Measurements from ENCODE around the gene SSH2. TPM values are rescaled to one million over a fixed set of nuclear protein-coding genes. Genes with fewer than 3 reads are reported as not detected.

SSH2 gene
- total RNA-seq, 1 experiment from 2014 or later: 14.6 TPM

- no peak overlapping the region for H2BK20ac ChIP-seq (ENCODE audit: low read depth, low read length, poor library complexity, severe bottlenecking)
- H3T11ph ChIP-seq (ENCODE audit: low read length): no peak overlapping the region
- no peak overlapping the region for H3K23ac ChIP-seq (ENCODE audit: insufficient read length, low read depth, low read length)
- no peak for TF ChIP-seq CTCF (conservative IDR thresholded peaks at IDR 0.05)
- no peak overlapping the region for H4K5ac ChIP-seq (ENCODE audit: insufficient read length, low read depth, low read length)
- Mint-ChIP-seq H3K4me1 (peaks cover 0 to 4% of the 10 kb centered on the region in 2 experiments; a peak in 1 of 4 replicates), H3K4me3 (no peak overlapping the region), H3K9me3 (peaks cover 7 to 9% of the 10 kb centered on the region in 2 experiments), H3K27ac (no peak overlapping the region), H3K36me3 (ENCODE audit: insufficient read depth in 1 of 3, low read depth in 3 of 3) (peaks cover 5 to 10% (median 6%) of the 10 kb centered on the region in 3 experiments; a peak in 6 of 7 replicates), H3K27me3 (ENCODE audit: low read depth) (no peaks in the 10 kb centered on the region)
- no peak overlapping the region for H3K56ac ChIP-seq (ENCODE audit: insufficient read length, low read depth, low read length)
- H3K27me3 ChIP-seq (ENCODE audit: insufficient read depth, low read length): no peaks in the 10 kb centered on the region
- no peak overlapping the region for H4K8ac ChIP-seq (replicated peaks; ENCODE audit: insufficient read length, low read depth, low read length)
- H4K91ac ChIP-seq (ENCODE audit: insufficient read length, low read depth, low read length): no peak overlapping the region
- no peak overlapping the region for H2AFZ ChIP-seq (ENCODE audit: low read length)
- no peak overlapping the region for H3K27ac ChIP-seq (ENCODE audit: insufficient read length, low read depth, low read length)
- WGBS (ENCODE audit: extremely low coverage, insufficient read length, low lambda C conversion rate): no CpG with 5 or more reads among the region's 1 CpG
- H3K18ac ChIP-seq (ENCODE audit: insufficient read length, low read depth, low read length): no peak overlapping the region
- no peak overlapping the region for H2BK5ac ChIP-seq (ENCODE audit: insufficient read length, low read length)
- no peaks in the 10 kb centered on the region for H4K20me1 ChIP-seq (ENCODE audit: control insufficient read depth, insufficient read depth, insufficient read length)
- no peak overlapping the region for H3K9ac ChIP-seq (ENCODE audit: extremely low read depth, insufficient read length, low read length)
- H2BK12ac ChIP-seq (ENCODE audit: insufficient read length, low read depth, low read length): no peak overlapping the region
- H3K79me2 ChIP-seq (ENCODE audit: insufficient read depth, low read length): no peaks in the 10 kb centered on the region
- no peak overlapping the region for H2BK15ac ChIP-seq (ENCODE audit: low read depth, low read length)
- no peak overlapping the region for H3K4ac ChIP-seq (ENCODE audit: low read depth, low read length)
- no peaks in the 10 kb centered on the region for H3K23me2 ChIP-seq (ENCODE audit: insufficient read length, low read depth, low read length, poor library complexity, severe bottlenecking)
- no peak overlapping the region for H3K14ac ChIP-seq (ENCODE audit: insufficient read depth, low read length)
- no peak overlapping the region for H2AK5ac ChIP-seq (ENCODE audit: insufficient read length, low read length)
- H3K4me2 ChIP-seq (ENCODE audit: insufficient read depth, insufficient read length, low read length): no peak overlapping the region
- H3K4me1 ChIP-seq (ENCODE audit: insufficient read depth, low read length): no peaks in the 10 kb centered on the region
- DNase-seq: no peak
- no peaks in the 10 kb centered on the region for H3K79me1 ChIP-seq (ENCODE audit: insufficient read depth, low read depth, low read length, poor library complexity, severe bottlenecking)
- H2BK120ac ChIP-seq (ENCODE audit: low read depth, low read length, poor library complexity, severe bottlenecking): no peak overlapping the region
- no peaks in the 10 kb centered on the region for H3K9me3 ChIP-seq (ENCODE audit: control insufficient read depth, low read depth, low read length)
Observed at GRCh38 chr17:29732209-29732608, 197.8 kb downstream of the SSH2 start.

All from H9 (cell line).